ENCODE data around the gene DUSP10. TPM values are rescaled to one million over a fixed set of nuclear protein-coding genes. Genes with fewer than 3 reads are reported as not detected.

The DUSP10 gene
- total and polyA plus RNA-seq, 8 donors = 1.0 to 50.0 (median 3.0) TPM

DNA sequence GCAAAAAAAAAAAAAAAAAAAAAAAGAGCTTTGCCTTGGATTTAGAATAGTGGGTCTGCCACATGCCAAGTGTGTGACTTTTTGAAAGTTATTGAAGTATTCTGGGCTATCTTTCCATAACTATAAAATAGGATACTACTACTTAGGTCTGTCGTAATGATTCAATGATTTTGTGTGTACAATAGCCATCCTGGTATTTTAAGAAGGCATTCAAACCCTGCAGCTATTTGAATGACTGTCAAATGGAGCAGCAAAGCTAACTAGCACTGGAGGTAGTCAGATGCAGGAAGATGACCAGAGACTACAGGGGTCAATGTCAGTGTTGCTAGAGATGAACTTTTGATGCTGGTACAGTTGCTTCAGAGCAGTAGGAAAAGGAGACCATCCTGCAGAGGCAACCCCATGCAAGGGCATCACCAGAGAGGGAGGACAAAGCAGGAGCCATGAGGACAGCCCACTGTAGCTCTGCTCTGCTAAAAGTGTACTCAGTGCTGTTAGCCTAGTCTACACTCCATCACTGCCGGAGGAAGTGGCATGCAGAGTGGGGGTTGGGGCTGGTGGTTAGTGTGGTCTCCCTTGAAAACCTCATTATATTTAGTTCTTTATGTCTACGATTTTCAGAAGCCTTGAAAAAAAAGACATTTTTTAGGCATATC is 29.0 kb downstream of the DUSP10 start:
- H3K27ac ChIP-seq = peak overlapping the region in 4 of 5 donors; percentile 25 to 52 (median 38)
- DNase-seq = peak; percentile 45 to 67
- WGBS, 5 donors = 75 to 89% (median 83%) methylated on average over 3 of the region's 3 CpGs
- H3K27me3 ChIP-seq = no peaks in the 10 kb centered on the region
- TF ChIP-seq, protein P1, sequence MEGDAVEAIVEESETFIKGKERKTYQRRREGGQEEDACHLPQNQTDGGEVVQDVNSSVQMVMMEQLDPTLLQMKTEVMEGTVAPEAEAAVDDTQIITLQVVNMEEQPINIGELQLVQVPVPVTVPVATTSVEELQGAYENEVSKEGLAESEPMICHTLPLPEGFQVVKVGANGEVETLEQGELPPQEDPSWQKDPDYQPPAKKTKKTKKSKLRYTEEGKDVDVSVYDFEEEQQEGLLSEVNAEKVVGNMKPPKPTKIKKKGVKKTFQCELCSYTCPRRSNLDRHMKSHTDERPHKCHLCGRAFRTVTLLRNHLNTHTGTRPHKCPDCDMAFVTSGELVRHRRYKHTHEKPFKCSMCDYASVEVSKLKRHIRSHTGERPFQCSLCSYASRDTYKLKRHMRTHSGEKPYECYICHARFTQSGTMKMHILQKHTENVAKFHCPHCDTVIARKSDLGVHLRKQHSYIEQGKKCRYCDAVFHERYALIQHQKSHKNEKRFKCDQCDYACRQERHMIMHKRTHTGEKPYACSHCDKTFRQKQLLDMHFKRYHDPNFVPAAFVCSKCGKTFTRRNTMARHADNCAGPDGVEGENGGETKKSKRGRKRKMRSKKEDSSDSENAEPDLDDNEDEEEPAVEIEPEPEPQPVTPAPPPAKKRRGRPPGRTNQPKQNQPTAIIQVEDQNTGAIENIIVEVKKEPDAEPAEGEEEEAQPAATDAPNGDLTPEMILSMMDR (IDR thresholded peaks at IDR 0.05) = no peak
- TF ChIP-seq POLR2AphosphoS5 (IDR thresholded peaks at IDR 0.05) = peak in 1 of 3 donors; percentile 27
- H3K4me1 ChIP-seq = peaks cover 9 to 88% (median 40%) of the 10 kb centered on the region in 4 donors
- H3K4me3 ChIP-seq = no peak overlapping the region
- H3K36me3 ChIP-seq = no peaks in the 10 kb centered on the region
- no peaks in the 10 kb centered on the region for H3K9me3 ChIP-seq
- intact Hi-C loops (cut with DNase I; ENCODE audit: low total_unique reads) = no loop called here

DNA sequence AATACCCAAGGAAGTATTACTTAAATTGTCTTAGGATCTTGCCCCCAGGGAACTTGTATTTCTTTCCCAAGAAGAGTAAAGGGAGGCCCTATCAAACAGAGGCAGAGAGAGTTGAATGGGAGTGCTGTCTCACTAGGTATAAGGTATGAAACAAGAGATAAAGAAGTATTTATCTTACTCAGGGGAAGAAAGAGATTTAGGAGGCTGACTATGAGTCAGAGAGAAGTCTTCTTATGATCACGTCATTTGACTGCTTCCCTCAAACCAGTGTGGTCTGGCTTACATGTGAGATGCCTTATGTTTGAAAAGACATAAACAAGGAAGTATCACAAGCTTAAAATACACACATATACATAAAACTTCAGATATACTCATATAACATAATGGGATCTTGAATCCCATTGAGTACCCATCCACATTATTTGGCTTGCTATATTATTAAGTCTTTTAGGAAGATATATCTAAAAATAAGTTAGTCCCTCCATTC is 29.6 kb downstream of the DUSP10 start:
- intact Hi-C loops (cut with DNase I; ENCODE audit: low total_unique reads) = no loop called here
- H3K36me3 ChIP-seq = no peaks in the 10 kb centered on the region
- peaks cover 9 to 88% (median 37%) of the 10 kb centered on the region in 4 donors for H3K4me1 ChIP-seq
- no peak overlapping the region for H3K4me3 ChIP-seq
- H3K27me3 ChIP-seq = no peaks in the 10 kb centered on the region
- TF ChIP-seq EP300 (IDR thresholded peaks at IDR 0.05) (no peak), POLR2AphosphoS5 (IDR thresholded peaks at IDR 0.05) (no peak), POLR2A (IDR thresholded peaks at IDR 0.05) (no peak)
- TF ChIP-seq, protein P1 (IDR thresholded peaks at IDR 0.05) = no peak
- DNase-seq = peak in 1 of 2 donors; percentile 77
- peak overlapping the region in 4 of 5 donors; percentile 25 to 52 (median 32) for H3K27ac ChIP-seq
- 42 to 67% (median 60%) methylated on average over 1 of the region's 1 CpG for WGBS, 5 donors
- H3K9me3 ChIP-seq = no peaks in the 10 kb centered on the region

DNA sequence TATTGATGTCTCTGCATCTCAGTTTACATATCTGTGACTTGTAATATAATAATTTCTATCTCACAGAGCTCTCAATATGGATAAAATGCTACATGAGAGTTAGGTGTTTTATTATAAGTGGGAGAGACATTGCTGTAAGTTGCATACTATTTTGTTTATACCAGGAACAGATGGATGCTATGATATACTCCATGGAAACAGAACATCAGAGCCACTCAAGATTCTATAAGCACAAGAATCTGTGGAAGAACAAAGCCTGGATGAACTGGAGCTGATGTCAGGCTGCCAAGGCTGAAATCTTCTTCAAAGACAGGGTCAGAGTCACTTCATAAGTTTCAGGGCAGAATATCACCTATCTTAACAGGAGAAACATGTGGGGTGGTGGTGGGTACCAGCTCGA is 30.2 kb downstream of the DUSP10 start:
- DNase-seq = no peak
- Histone ChIP-seq H3K4me1 (peaks cover 9 to 83% (median 34%) of the 10 kb centered on the region in 4 donors), H3K36me3 (no peaks in the 10 kb centered on the region), H3K27ac (peak overlapping the region in 3 of 5 donors; percentile 28 to 52 (median 35)), H3K27me3 (no peaks in the 10 kb centered on the region), H3K4me3 (no peak overlapping the region), H3K9me3 (no peaks in the 10 kb centered on the region)
- WGBS, 5 donors = 81 to 96% (median 90%) methylated on average over 1 of the region's 1 CpG
- TF ChIP-seq, protein P1 (IDR thresholded peaks at IDR 0.05) = no peak
- TF ChIP-seq EP300 (IDR thresholded peaks at IDR 0.05) (no peak), POLR2A (IDR thresholded peaks at IDR 0.05) (no peak), POLR2AphosphoS5 (IDR thresholded peaks at IDR 0.05) (no peak)
- intact Hi-C loops (cut with DNase I; ENCODE audit: low total_unique reads) = no loop called here

DNA sequence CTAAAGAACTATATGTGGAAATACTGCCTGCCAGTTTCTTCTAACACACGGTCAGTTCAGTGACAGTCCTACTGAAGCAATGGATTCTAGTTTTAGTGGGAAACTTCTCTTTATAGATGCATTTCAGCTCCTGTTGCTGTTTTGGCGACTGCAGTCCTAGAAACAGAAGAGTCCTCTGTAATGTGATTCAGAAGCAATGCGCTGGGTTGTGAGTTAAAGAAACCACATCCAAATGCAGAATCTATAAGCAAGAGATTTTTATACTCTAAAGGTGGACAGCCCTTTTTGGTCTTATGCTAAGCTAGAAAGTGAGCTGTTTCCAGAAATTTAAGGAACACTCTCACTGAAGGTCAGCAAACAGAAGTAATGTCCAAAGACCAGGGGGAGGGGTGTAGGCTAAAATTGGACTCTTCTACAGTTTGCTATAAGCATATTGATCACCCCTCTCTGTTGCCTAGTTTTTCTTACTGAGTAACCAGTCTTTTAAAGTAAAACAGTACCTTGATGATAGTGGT is 30.8 kb downstream of the DUSP10 start:
- 67 to 85% (median 80%) methylated on average over 3 of the region's 3 CpGs for WGBS, 5 donors
- DNase-seq = peak in 1 of 2 donors; percentile 49
- Histone ChIP-seq H3K27me3 (no peaks in the 10 kb centered on the region), H3K4me1 (peaks cover 7 to 77% (median 32%) of the 10 kb centered on the region in 4 donors), H3K9me3 (no peaks in the 10 kb centered on the region), H3K4me3 (no peak overlapping the region), H3K27ac (peak overlapping the region in 1 of 5 donors; percentile 52), H3K36me3 (peaks cover 0 to 3% (median under 1%) of the 10 kb centered on the region in 4 donors)
- TF ChIP-seq POLR2AphosphoS5 (IDR thresholded peaks at IDR 0.05) (no peak), POLR2A (IDR thresholded peaks at IDR 0.05) (no peak), EP300 (IDR thresholded peaks at IDR 0.05) (no peak)
- TF ChIP-seq, protein P1 (IDR thresholded peaks at IDR 0.05) = no peak
- intact Hi-C loops (cut with DNase I; ENCODE audit: low total_unique reads) = no loop called here

All from stomach (tissue), 9 donors.